T-helper 2 cell treated with Interferon-gamma antibody and Interleukin-4, amounts not matched to agents 100 ng/mL and 5 ng/mL, for 36 hours (primary cell): ENCODE measurements around the gene GPS1. TPM values are rescaled to one million over a fixed set of nuclear protein-coding genes. Genes with fewer than 3 reads are reported as not detected.

Source experiments
- intact Hi-C: fragments of 100-400 bp; cut with micrococcal nuclease; formaldehyde crosslinking; loops from one replicate; pipeline ENCODE4 v1.15.1; 2023
- total RNA-seq: library from RNA; stranded (reverse); gene quantifications from 2 replicates; pipeline ENCODE4 v1.2.3, GENCODE V29; 2022

GPS1 gene
- total RNA-seq, 1 donor from 2014 or later, result 86.4 TPM

DNA sequence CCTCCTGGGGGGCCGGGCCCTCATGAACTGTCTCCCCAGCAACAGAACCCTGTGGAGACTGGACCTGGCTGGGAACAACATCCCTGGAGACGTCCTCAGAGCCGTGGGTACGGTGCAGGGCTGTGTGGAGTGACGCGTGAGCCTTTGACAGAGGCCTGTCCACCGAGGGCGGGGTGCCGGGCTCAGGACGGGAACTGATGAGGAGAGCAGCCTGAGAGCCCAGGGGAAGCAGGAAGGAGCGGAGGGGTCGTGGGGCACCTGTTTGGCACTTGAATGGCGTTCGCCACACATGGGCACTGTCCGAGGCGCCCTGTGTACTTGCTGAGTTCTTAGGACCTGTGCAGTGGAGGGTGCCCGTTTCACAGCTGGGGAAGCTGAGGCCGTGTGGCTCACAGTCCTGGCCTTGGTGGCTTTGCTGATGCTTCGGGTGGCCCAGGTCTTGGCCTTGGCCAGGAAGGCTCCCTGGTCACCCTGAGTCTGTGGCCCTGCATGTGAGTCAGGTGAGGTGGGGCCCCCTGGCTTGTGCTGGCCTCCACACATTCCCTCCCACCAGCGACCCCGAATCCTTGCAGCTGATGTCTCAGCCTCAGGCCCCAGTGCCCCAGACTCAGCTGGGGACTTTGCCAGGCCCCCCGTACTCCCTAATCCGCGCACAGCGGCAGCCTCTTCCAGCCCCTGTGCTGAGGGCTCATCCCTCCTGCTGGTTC lies 26.1 kb upstream of the GPS1 start:
- intact Hi-C loops, result no loop called here

DNA sequence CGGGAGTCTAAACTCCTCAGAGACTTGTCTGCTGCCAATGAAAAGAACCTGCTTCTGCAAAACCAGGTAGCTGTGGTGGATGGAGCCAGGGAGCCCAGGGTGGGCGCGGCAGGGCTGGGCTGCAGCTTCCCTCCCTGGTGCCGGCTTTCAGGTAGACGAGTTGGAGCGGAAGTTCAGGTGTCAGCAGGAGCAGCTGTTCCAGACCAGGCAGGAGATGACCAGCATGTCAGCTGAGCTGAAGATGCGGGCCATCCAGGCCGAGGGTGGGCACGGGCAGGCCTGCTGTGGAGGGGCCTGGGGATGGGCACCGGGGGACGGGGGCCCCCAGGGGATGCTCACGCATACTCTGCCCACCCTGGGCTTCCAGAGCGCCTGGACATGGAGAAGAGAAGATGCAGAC lies 23.5 kb upstream of the GPS1 start:
- intact Hi-C loops, result no loop called here

DNA sequence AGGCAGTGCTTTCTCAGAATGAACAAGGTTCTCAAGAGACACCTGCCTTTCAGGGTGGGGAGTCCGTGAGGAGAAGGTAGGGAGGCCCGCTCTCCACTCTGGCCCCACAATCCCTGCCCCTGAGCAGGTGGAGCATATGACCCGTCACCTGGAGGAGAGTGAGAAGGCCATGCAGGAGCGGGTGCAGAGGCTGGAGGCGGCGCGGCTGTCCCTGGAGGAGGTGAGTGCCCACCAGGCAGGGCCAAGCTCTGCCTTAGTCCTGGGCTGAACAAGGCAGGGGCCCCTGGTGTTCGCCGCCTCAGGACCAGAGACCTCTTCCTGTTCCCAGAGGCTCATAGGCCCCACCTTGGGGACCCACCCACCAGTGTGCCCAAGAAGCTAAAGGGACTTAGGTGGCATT lies 22.7 kb upstream of the GPS1 start:
- intact Hi-C loops, result no loop called here

GRCh38 chr17:82029391-82029790 lies 22.3 kb upstream of the GPS1 start:
- intact Hi-C loops, result no loop called here

DNA sequence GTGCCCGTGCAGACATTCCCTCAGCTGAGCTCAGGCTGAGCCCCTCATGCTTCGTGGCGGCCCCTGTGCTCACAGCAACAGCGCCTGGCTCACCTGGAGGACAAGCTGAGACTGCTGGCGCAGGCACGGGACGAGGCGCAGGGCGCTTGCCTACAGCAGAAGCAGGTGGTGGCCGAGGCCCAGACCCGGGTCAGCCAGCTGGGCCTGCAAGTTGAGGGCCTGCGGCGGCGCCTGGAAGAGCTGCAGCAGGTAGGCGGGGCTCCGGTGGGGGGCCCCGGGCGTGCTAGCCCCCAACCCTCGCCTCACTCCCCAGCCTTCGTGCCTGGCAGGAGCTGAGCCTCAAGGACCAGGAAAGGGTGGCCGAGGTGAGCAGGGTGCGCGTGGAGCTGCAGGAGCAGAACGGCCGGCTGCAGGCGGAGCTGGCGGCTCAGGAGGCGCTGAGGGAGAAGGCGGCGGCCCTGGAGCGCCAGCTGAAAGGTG lies 21.7 kb upstream of the GPS1 start:
- intact Hi-C loops, result loop anchor here (5.0 to 10.0 kb wide), 2 partner anchors 197 to 265 kb away; partner anchors contain the start of gene SLC16A3

DNA sequence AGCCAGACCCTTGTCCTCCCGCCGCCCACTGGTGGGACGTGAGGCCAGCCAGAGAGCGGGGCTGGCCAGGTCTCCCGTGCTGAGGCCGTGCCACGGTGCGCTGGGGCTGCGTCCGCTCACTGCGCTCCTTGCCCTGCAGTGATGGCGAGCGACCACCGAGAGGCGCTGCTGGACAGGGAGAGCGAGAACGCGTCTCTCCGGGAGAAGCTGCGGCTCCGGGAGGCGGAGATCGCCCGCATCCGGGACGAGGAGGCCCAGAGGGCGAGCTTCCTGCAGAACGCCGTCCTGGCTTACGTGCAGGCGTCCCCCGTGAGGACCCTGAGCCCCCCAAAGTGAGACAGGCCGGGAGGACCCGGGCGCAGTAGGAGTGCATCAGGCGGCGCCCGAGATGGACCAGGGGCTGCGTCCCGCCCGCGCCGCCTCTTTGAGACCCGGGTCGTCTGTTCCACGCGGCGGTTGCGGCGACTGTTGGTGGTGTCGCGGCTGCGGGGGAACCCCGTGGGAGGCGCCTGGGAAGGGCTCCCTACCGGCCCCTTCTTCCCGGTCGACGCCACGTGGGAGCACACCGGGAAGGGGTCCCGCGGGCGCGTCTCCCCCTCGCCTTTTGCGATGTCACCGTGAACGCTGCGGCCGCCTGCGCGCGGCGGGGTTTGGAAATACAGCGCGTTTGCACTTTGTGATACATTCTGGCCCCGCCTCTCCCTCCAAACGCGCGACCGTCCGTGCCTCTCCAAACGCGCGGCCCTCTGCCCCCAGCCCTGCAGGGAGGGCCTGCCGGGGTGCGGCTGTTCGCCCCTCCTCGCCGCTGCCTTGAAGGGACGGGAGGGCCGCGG lies 21.0 kb upstream of the GPS1 start:
- intact Hi-C loops, result loop anchor here (1.0 to 10.0 kb wide), 3 partner anchors 124 to 264 kb away; partner anchors contain the start of gene SLC16A3

GRCh38 chr17:82031303-82031884 lies 20.3 kb upstream of the GPS1 start, which contains the start of gene RAC3:
TSS of gene RAC3 (plus strand) at chr17:82031678. CDS start at chr17:82031762, 84 bp downstream.
- intact Hi-C loops, result loop anchor here (1.0 to 10.0 kb wide), 3 partner anchors 123 to 263 kb away; partner anchors contain the start of gene SLC16A3

GRCh38 chr17:82031885-82032627 lies 19.6 kb upstream of the GPS1 start:
- intact Hi-C loops, result loop anchor here (1.0 to 10.0 kb wide), 3 partner anchors 122 to 263 kb away; partner anchors contain the start of gene SLC16A3

DNA sequence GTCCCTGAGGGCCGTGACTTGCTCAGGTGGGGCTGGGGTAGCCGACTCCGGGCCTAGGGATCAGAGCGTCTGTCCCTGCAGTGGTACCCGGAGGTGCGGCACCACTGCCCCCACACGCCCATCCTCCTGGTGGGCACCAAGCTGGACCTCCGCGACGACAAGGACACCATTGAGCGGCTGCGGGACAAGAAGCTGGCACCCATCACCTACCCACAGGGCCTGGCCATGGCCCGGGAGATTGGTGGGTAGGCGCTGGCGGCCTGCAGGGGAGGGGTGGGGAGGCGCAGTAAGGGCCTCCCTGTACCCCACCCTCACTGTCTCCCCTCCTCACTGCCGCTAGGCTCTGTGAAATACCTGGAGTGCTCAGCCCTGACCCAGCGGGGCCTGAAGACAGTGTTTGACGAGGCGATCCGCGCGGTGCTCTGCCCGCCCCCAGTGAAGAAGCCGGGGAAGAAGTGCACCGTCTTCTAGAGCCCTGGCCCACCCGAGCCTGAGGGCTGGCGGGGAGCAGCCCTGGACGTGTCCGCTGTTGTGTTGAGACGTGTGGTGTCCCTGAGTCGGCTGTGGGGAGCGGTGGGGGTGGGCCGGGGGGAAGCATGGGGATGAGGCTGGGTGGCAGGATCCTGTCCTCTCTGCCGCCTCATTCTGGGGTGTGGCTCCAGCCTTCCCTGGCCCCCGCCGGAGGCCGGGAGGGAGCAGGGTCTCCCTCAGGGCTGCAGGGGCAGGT lies 18.2 kb upstream of the GPS1 start:
- intact Hi-C loops, result loop anchor here (5.0 to 10.0 kb wide), 2 partner anchors 194 to 261 kb away; partner anchors contain the start of gene SLC16A3

DNA sequence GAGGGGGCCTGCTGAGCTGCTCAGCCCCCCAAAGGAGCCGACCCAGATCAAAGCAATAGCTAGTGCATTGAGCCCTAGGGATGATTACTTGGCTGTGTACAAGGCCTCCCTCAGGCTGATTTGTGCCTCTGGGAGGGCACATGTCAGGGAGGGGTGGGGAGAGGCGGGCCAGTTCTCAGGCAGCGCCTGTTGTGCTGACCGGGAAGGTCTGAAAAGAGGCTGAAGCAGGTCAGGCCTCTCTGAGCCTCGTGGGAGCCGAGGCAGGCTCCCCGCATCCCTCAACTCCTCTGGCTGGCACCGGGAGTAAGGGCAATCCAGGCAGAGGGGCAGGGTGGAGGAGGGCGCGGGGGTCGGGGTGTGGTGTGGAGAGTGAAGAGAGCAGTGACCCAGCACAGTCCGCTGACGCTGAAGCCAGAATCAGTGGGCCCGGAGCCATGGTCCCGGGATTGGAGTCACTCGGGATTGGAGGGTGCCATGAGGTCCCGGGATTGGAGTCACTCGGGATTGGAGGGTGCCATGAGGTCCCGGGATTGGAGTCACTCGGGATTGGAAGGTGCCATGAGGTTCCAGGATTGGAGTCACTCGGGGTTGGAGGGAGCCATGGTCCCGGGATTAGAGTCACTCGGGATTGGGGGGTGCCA lies 17.2 kb upstream of the GPS1 start:
- intact Hi-C loops, result loop anchor here (5.0 to 10.0 kb wide), 2 partner anchors 193 to 260 kb away; partner anchors contain the start of gene SLC16A3

DNA sequence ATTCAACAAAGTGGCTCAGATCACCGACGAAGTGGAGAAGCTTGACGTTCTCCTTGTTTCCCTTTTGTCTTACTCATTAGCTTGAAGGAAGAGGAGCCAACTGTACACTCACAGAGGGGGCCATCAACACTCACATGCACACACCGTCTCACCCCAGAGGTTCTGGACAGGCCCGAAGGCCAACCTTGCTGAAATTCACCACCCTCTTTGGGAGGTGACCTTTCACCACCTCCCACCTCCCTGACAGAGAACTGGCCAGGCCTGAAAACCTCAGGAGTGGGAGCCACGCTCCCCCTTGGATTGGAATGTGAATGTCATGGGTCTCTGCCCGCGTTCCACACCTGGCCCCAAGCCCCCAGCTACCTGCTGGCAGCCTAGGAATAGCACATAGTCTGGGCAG lies 16.2 kb upstream of the GPS1 start:
- intact Hi-C loops, result loop anchor here (10.0 kb wide), 1 partner anchor 259 kb away; no protein-coding TSS in a partner anchor

- intact Hi-C loops, result loop anchor here (2.0 to 10.0 kb wide), 2 partner anchors 71 to 259 kb away; no protein-coding TSS in a partner anchor
Measured at GRCh38 chr17:82035956-82036633, 15.6 kb upstream of the GPS1 start.

DNA sequence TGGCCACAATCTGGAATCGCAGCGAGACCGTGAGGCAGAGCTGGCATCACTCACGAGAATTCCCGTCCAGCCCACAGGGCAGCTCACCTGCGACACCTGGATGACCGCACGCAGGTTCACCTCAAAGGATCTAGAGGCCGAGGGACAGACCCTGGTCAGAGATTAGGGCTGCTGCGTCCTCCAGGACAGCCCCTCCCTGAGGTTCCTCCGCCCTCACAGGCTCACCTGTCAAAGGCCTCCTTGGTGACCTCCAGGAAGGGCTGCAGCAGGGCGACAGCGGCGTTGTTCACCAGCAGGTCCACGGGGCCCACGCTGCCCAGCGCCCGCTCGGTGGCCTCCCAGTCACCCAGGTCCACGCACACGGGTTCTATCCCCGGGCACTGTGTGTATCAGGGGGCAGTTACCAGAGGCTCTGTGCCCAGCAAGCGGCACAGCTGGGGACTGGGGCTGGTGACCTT lies 15.0 kb upstream of the GPS1 start:
- intact Hi-C loops, result loop anchor here (1.0 to 10.0 kb wide), 4 partner anchors 13 to 258 kb away; partner anchors contain the start of genes FASN and LRRC45

- intact Hi-C loops, result loop anchor here (1.0 to 10.0 kb wide), 4 partner anchors 14 to 258 kb away; partner anchors contain the start of genes FASN and LRRC45
Measured at GRCh38 chr17:82037092-82037888, 14.4 kb upstream of the GPS1 start, which contains the start of gene DCXR. TSS of gene DCXR (minus strand) at chr17:82037697. CDS start at chr17:82037682, 15 bp downstream.

DNA sequence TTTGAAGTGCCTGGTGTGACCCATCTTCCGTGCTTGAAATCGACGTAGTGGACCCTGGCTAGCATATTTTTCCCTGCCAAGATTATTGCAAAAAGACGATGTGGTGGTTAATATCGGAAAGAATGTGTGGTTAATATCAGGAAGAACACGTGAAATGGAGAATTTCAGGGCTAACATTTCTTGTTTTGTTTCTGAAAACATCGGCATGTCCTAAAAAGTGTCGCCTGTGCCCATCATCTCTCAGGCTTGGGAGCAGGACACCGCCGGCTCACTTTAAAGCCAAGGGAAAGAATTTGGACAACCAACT lies 13.9 kb upstream of the GPS1 start:
- intact Hi-C loops, result loop anchor here (1.0 to 10.0 kb wide), 4 partner anchors 15 to 257 kb away; partner anchors contain the start of genes FASN and LRRC45

DNA sequence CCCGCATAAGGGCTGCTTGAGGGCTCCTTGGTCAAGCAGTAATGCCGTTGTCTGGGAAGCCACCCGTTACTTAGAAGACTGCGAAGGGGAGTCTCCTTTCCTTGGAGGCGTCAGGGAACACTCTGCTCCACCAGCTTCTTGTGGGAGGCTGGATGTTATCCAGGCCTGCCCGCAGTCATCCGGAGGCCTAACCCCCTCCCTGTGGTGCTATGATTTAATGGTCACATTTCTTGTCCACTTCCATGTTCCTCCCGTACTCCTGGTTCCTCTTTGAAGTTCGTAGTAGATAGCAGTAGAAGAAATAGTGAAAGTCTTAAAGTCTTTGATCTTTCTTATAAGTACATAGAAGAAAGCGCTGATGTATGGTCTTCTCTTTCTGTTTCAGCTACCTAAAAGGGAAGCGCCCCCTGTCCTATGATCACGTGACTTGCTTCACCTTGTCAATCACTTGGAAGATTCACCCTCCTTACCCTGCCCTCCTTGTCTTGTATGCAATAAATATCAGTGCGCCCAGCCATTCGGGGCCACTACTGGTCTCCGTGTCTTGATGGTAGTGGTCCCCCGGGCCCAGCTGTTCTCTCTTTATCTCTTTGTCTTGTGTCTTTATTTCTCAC lies 12.8 kb upstream of the GPS1 start:
- intact Hi-C loops, result loop anchor here (10.0 kb wide), 1 partner anchor 256 kb away; no protein-coding TSS in a partner anchor

GRCh38 chr17:82039695-82040299 lies 11.9 kb upstream of the GPS1 start:
- intact Hi-C loops, result loop anchor here (10.0 kb wide), 1 partner anchor 255 kb away; no protein-coding TSS in a partner anchor
